HFFc6 (cell line): ENCODE results near the gene GPC5. TPM values are rescaled to one million over a fixed set of nuclear protein-coding genes. Genes with fewer than 3 reads are reported as not detected.

ENCODE experiments used
- DNase-seq: peaks from one replicate; pipeline ENCODE4 v3.0.0-alpha.2; 2018
- H3K27ac Mint-ChIP-seq: 2 replicates; pipeline ENCODE4 v1.8.0; 2020; ENCODE audit warnings: mild to moderate bottlenecking, mixed read lengths
- H3K27me3 Mint-ChIP-seq: 2 replicates; pipeline ENCODE4 v1.8.0; 2021; ENCODE audit warnings: mild to moderate bottlenecking, moderate library complexity, mixed read lengths; ENCODE audit not compliant: insufficient read depth
- H3K36me3 Mint-ChIP-seq: 2 replicates; pipeline ENCODE4 v1.8.0; 2021; ENCODE audit warnings: low read depth, mixed read lengths
- H3K4me1 Mint-ChIP-seq: 2 replicates; pipeline ENCODE4 v1.8.0; 2020; ENCODE audit warnings: low read depth, mixed read lengths
- H3K4me3 Mint-ChIP-seq: 2 replicates; pipeline ENCODE4 v1.8.0; 2020; ENCODE audit warnings: mild to moderate bottlenecking, moderate library complexity, mixed read lengths
- H3K9me3 Mint-ChIP-seq: 2 replicates; pipeline ENCODE4 v1.8.0; 2020; ENCODE audit warnings: mild to moderate bottlenecking, mixed read lengths
- total RNA-seq, 6 experiments: library from RNA; stranded (reverse); fragmentation: NEBNext Ultra II Directional; extraction: Animal tissue kit (Norgen Biotek cat#: 25700); gene quantifications; 2 replicates in 1 of 6; 3 replicates in 5 of 6; pipeline ENCODE4 v1.2.3, GENCODE V29; 2021
- TF ChIP-seq, protein P1 (sequence below): fragments of 200-600 bp; sonication (generic); IDR thresholded peaks from 2 replicates; pipeline ENCODE4 v1.5.0; 2021; ENCODE audit warnings: antibody characterized with exemption, mild to moderate bottlenecking

The GPC5 gene
- total RNA-seq, 6 experiments from 2014 or later: 0.06 TPM; not detected in 5

DNA sequence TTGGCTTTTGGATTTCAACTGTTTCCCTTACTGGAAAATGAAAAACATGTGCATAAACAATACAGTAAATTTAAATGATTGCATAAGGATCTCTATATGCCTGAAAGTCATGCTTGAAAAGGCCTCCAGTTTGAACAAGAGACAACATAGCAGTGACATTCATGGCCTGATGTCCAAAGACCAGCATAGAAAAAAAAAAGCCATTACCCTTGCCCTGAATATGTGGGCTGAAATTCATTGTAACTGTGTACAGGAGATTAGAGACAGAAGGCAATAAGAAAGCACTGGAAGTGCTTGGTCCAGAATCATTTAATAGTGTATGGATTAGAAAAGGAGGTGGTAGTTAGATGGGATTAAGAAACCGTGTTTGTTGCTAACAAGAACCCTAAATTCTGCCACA is 35.5 kb upstream of the GPC5 start:
- Mint-ChIP-seq H3K4me3 (no peak overlapping the region), H3K36me3 (no peaks in the 10 kb centered on the region), H3K27me3 (no peaks in the 10 kb centered on the region), H3K9me3 (no peaks in the 10 kb centered on the region), H3K4me1 (no peaks in the 10 kb centered on the region), H3K27ac (no peak overlapping the region)
- TF ChIP-seq, protein P1, sequence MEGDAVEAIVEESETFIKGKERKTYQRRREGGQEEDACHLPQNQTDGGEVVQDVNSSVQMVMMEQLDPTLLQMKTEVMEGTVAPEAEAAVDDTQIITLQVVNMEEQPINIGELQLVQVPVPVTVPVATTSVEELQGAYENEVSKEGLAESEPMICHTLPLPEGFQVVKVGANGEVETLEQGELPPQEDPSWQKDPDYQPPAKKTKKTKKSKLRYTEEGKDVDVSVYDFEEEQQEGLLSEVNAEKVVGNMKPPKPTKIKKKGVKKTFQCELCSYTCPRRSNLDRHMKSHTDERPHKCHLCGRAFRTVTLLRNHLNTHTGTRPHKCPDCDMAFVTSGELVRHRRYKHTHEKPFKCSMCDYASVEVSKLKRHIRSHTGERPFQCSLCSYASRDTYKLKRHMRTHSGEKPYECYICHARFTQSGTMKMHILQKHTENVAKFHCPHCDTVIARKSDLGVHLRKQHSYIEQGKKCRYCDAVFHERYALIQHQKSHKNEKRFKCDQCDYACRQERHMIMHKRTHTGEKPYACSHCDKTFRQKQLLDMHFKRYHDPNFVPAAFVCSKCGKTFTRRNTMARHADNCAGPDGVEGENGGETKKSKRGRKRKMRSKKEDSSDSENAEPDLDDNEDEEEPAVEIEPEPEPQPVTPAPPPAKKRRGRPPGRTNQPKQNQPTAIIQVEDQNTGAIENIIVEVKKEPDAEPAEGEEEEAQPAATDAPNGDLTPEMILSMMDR: no peak
- DNase-seq: no peak

GRCh38 chr13:91368101-91368500 is 30.3 kb upstream of the GPC5 start:
- DNase-seq: no peak
- H3K36me3 Mint-ChIP-seq: no peaks in the 10 kb centered on the region
- H3K9me3 Mint-ChIP-seq: no peaks in the 10 kb centered on the region
- H3K4me3 Mint-ChIP-seq: no peak overlapping the region
- H3K27me3 Mint-ChIP-seq: peaks cover 1% of the 10 kb centered on the region; the same call in 1 of the 2 replicates
- TF ChIP-seq, protein P1: no peak
- no peak overlapping the region for H3K27ac Mint-ChIP-seq
- H3K4me1 Mint-ChIP-seq: peaks cover 16% of the 10 kb centered on the region

GRCh38 chr13:91368676-91369440 is 29.6 kb upstream of the GPC5 start:
- Mint-ChIP-seq H3K27me3 (peaks cover 1% of the 10 kb centered on the region; the same call in 1 of the 2 replicates), H3K36me3 (no peaks in the 10 kb centered on the region), H3K4me3 (no peak overlapping the region), H3K9me3 (no peaks in the 10 kb centered on the region), H3K27ac (no peak overlapping the region), H3K4me1 (peaks cover 16% of the 10 kb centered on the region)
- DNase-seq: no peak
- TF ChIP-seq, protein P1: no peak

GRCh38 chr13:91369441-91369831 is 29.0 kb upstream of the GPC5 start:
- Mint-ChIP-seq H3K9me3 (no peaks in the 10 kb centered on the region), H3K27ac (no peak overlapping the region), H3K36me3 (no peaks in the 10 kb centered on the region), H3K27me3 (peaks cover 1% of the 10 kb centered on the region; the same call in 1 of the 2 replicates), H3K4me3 (no peak overlapping the region), H3K4me1 (peaks cover 16% of the 10 kb centered on the region)
- no peak for DNase-seq
- TF ChIP-seq, protein P1: no peak

GRCh38 chr13:91370501-91370900 is 27.9 kb upstream of the GPC5 start:
- Mint-ChIP-seq H3K4me1 (peaks cover 16% of the 10 kb centered on the region), H3K27me3 (peaks cover 5% of the 10 kb centered on the region), H3K9me3 (no peaks in the 10 kb centered on the region), H3K36me3 (no peaks in the 10 kb centered on the region), H3K4me3 (no peak overlapping the region), H3K27ac (no peak overlapping the region)
- TF ChIP-seq, protein P1: no peak
- DNase-seq: no peak
